Left colon (tissue), 2 donors: Measurements from ENCODE around the gene ZNF853. TPM values are rescaled to one million over a fixed set of nuclear protein-coding genes. Genes with fewer than 3 reads are reported as not detected.
"Not testable (repeated sequence)": the region's sequence is repeated elsewhere in the genome, so short reads cannot be mapped to it uniquely, and the experiment has no call there.

ENCODE experiments used
- ATAC-seq: fragments of 200-7000 bp; cut with Tn5 transposase; one replicate; pipeline ENCODE4 v1.9.1; 2020; ENCODE audit warnings: mild to moderate bottlenecking, moderate library complexity
- DNase-seq, 2 donors: peaks; one replicate each; pipeline ENCODE4 v3.0.0-alpha.2; 2020
- intact Hi-C, 2 donors: fragments of 100-400 bp; cut with DNase I in 1 of 2; cut with micrococcal nuclease in 1 of 2; formaldehyde crosslinking; loops; one replicate each; pipeline versions ENCODE4 v1.11.2 to v1.14.0; 2022; cut with DNase I, micrococcal nuclease
- total RNA-seq, 2 donors: library from RNA; stranded (reverse); fragmentation: NEBNext Ultra II Directional; extraction: Animal tissue kit (Norgen Biotek cat#: 25700); gene quantifications; one replicate each; pipeline ENCODE4 v1.2.1, GENCODE V29; 2021
- donor health status: DM: no; HTN: no; CAD: no.
- donor health status: DM: yes; HTN: yes; CAD: no.

The ZNF853 gene
- total RNA-seq, 2 donors from 2014 or later = 0.79 to 2.9 TPM

- no peak for DNase-seq
- ATAC-seq = no peak
- intact Hi-C loops = no loop called here
These were observed 32.8 kb downstream of the ZNF853 start for GRCh38 chr7:6648066-6648814.

DNA sequence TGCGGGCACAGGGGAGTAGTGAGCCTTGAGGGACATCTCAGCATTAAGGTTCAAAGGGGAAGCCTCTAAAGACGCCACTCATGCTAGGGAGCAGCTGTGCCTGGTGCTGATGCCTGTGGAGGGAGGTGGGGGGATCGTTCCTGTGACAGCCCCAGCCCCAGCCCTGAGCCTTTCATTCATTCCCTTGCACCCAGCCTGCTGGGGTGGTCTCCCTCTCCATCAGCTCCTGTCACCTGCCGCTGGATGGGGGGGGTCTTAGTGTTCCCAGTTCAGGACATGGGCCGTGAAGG lies 33.4 kb downstream of the ZNF853 start:
- no peak for ATAC-seq
- intact Hi-C loops = no loop called here
- DNase-seq = no peak

GRCh38 chr7:6649241-6649961 lies 34.0 kb downstream of the ZNF853 start:
- intact Hi-C loops = no loop called here
- ATAC-seq (no peak), DNase-seq (no peak)

DNA sequence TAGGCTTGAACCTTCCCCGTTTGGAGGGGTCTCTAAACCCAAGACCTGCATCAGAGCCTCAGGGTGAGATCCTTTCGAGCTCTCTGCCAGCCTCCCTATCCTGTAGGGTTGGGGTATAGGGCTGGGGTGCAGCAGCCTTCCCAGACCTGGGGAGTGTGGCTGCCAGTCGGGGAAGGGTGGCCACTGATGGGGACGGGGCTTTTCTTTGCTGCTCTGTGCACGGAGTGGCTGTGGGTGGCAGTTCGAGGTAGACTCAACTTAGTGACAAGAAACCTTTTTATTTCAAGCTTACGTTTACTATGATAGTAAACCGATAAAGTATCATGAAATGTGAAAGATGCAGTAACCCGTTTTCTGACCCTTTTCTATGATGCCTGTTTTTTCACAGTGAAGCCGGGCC lies 34.7 kb downstream of the ZNF853 start:
- ATAC-seq (no peak), DNase-seq (no peak)
- intact Hi-C loops = no loop called here

DNA sequence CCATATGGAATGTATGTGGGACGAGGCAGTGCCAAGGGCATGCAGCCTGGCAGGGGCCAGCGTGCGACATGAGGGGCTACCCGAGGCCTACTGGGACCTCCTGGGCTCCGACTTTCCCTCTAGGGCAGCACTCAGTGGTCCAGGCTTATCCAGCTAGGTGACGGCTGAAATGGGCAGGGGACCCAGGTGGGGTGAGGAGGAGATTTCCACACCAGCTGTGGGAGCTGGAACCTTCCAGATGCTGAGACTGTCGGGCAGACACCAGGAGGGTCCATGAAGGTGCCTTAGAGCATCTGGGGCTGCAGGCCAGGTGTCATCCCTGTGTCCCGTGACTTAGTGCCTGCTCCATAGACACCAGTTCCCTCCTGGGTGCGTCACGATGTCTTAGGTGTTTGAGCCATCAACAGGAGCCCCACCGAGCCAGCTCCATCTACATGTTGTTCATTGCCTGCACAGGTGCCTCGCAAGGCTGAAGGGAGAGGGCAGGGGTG lies 35.2 kb downstream of the ZNF853 start:
- ATAC-seq (no peak), DNase-seq (no peak)
- intact Hi-C loops = no loop called here

GRCh38 chr7:6651851-6652445 lies 36.5 kb downstream of the ZNF853 start:
- no peak for DNase-seq
- intact Hi-C loops = no loop called here
- ATAC-seq = no peak

DNA sequence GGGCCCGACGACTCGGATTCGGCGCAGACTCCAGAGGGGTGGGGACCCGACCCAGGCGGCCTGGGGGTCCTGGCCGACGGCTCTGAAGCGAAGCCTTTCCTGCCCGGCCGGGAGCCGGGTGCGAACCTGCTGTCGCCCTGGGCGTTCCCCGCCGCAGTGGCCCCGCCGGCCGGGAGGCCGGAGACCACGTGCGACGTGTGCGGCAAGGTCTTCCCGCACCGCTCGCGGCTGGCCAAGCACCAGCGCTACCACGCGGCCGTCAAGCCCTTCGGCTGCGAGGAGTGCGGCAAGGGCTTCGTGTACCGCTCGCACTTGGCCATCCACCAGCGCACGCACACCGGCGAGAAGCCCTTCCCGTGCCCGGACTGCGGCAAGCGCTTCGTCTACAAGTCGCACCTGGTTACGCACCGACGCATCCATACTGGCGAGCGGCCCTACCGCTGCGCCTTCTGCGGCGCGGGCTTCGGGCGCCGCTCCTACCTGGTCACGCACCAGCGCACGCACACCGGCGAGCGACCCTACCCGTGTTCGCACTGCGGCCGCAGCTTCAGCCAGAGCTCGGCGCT lies 37.1 kb downstream of the ZNF853 start:
- DNase-seq (no peak), ATAC-seq (no peak)
- intact Hi-C loops = no loop called here

DNA sequence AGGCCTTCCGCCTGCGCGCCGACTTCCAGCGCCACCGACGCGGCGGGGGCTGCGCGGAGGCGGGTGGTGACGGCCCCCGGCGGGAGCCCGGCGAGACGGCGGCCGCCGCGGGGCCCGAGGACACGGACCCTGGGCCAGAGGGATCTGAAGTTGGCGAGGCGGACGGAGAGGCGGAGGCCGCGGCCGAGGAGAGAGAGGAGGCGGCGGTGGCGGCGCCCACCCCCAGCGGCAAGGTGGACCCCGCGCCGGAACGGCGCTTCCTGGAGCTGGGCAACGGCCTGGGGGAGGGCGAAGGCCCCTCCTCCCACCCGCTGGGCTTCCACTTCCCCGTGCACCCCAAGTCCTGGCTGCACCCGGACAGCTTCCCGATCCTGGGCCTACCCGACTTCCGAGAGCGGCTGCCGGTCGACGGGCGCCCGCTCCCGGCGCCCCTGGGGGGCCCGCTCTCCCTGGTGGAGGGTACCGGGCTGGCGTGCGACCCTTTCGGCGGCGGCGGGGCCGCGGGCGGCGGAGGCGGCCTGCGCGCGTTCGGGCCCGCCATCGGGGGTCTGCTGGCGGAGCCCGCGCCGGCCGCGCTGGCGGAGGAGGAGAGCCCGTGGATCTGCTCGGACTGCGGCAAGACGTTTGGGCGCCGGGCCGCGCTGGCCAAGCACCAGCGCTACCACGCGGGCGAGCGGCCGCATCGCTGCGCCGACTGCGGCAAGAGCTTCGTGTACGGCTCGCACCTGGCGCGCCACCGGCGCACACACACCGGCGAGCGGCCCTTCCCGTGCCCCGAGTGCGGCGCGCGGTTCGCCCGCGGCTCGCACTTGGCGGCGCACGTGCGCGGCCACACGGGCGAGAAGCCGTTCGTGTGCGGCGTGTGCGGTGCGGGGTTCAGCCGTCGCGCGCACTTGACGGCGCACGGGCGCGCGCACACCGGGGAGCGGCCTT lies 37.9 kb downstream of the ZNF853 start:
- DNase-seq (no peak), ATAC-seq (no peak)
- intact Hi-C loops = no loop called here

- no peak for ATAC-seq
- DNase-seq = no peak
- intact Hi-C loops = no loop called here
These were observed 38.9 kb downstream of the ZNF853 start for GRCh38 chr7:6654113-6654841.

DNA sequence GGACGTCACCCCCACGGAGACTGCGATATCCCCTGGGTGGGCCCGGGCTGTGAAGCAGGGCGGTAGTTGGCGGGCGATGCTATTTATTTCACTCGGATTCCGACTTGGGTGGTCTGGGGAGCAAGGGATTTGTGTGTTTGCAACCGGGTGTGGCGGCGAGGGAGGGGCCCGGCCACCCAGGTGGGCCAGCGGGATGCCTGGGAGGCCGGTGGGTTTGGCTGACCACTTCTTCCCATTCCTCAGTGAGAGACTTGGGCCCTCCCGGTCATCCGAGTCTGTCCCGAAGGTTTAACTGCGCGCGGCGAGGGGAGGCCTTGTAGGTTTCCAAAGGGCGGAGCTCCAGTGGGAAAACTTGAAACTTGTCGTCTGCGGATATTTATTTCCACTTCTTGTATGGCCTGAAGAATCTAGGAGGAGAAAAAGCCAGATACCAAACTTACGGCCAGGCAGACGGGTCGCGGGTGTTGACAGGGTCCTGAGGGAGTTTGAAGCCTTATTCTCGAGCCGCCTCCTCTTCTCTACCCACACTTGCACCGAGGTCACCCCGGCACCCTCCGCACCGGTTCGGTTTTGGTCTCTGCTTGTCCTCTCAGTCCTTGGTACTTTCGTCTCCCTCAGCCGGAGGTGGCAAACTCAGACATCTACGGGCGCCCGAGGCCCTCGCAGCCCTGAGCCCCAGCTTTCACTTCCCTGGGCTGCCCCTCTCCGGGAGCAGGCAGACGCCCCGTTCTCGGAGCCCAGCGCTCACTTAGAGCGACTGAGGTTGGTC lies 39.6 kb downstream of the ZNF853 start:
- intact Hi-C loops = no loop called here
- DNase-seq = no peak
- ATAC-seq = no peak

DNA sequence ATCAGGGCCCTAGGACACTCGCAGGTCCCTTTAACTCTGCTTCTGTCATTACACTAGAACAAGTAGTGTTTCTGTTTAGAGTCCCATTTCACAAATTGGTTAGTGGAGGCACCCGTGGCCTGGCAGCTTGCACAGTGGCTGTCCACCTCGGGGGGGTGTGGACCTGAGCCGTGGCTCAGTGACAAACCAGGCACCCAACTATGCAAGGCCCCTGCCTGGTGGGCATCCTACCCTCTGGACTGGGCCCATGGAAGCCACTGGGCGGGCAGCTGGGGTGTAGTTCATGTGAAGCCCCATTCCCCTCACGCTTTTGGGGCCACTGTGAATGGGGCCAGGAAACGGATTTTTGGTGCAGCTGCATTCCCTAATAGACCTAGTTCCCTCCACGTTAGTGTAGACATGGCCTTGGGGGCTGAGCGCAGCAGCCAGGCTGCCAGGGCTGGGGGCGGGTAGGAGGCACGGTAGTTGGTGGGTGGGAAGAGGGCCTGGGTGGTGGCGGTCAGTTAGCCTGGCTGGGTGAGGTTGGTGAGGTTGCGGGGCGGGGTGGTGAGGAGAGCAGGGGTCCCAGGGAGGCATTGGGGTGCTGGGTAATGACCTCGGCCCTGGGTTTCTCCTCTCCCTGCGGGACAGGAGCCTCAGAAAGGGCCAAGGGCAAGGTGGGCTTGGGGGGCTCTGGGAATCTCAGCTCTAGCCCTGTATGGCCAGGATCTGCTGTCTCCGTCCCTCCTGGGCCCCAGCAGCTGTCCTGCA lies 40.4 kb downstream of the ZNF853 start:
- DNase-seq (no peak), ATAC-seq (no peak)
- intact Hi-C loops = no loop called here

GRCh38 chr7:6656413-6656812 lies 41.0 kb downstream of the ZNF853 start:
- ATAC-seq = no peak
- intact Hi-C loops = no loop called here
- DNase-seq = no peak

DNA sequence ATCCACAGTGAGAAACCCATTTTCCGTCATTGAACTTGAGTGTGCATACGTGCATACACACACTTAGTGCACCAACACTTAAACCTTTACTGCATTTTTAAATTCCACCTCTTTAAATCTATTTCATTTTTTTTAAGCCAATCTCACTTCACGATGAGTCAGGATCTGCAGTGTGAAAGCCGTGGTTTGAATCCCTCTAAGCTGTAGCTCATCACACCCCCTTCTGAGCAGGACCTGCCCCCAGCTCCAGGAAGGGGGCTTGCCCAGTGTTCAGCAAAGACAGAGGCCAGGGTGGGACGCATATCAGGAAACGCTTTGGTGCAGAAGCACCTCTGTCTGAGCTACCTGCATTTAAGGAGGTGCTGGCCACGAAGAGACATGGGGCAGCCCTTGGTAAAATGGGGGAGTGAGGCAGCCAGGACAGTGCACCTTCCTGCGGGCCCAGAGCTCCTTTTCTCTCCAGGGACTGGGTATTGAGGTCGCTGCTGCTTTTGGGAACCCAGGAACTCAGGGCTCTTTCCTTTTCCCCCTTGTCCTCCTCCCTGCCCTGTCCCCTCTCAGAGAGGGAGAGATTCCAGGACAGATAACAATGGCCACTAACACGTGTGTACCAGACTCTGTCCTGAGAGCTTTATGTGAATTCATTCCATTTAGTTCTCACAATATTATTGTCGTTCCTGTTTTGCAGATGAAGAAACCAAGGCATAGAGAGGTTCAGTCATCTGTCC lies 43.4 kb downstream of the ZNF853 start:
- no peak for DNase-seq
- intact Hi-C loops = no loop called here
- peak; percentile 27 for ATAC-seq

- ATAC-seq, DNase-seq, intact Hi-C loops: not testable (repeated sequence)
These were observed 55.4 kb downstream of the ZNF853 start for GRCh38 chr7:6670851-6671250.
